Left renal pelvis (tissue), 4 donors: ENCODE data around the gene DOCK9. TPM values are rescaled to one million over a fixed set of nuclear protein-coding genes. Genes with fewer than 3 reads are reported as not detected.

ENCODE experiments used
- DNase-seq, 4 donors: peaks; one replicate each; pipeline ENCODE4 v3.0.0-alpha.2; 2013; ENCODE audit warnings: low read depth in 4 of 4, low spot score in 3 of 4
- polyA plus RNA-seq, 4 donors: library from polyadenylated mRNA; unstranded; fragments of 120-200 nt; gene quantifications; one replicate each; pipeline ENCODE4 v1.2.1, GENCODE V29; 2013; ENCODE audit not compliant: insufficient read length in 4 of 4

The DOCK9 gene
- polyA plus RNA-seq, 4 donors: 56.8 to 65.5 (median 64.8) TPM

- no peak for DNase-seq
These were observed 193.9 kb downstream of the DOCK9 start for GRCh38 chr13:98783856-98784478.

- DNase-seq: no peak
These were observed 195.2 kb downstream of the DOCK9 start for GRCh38 chr13:98782654-98783053.

- DNase-seq: no peak
These were observed 196.0 kb downstream of the DOCK9 start for GRCh38 chr13:98781905-98782304.

DNA sequence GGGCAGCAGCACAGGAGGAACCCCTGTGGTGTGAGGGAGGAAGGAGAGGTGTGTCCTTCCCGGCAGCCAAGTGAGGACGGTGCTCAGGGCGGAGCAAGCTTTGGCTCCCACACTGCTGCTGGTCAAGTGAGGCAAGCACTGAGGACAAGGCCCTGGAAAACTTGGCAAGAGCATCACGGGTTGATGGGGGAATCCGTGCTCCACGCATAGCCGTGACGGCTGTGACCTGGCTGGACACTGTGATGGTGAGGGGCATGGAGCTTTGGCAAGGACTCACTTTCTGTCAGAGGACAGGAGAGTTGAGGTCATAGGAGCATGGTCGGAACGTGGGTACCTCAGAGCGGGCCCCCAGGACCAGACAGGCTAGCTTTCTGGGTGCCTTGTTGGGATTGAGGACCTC, 196.4 kb downstream of the DOCK9 start:
- DNase-seq: no peak

- no peak for DNase-seq
These were observed 196.8 kb downstream of the DOCK9 start for GRCh38 chr13:98781045-98781444.

- no peak for DNase-seq
These were observed 197.4 kb downstream of the DOCK9 start for GRCh38 chr13:98780451-98780850.

DNA sequence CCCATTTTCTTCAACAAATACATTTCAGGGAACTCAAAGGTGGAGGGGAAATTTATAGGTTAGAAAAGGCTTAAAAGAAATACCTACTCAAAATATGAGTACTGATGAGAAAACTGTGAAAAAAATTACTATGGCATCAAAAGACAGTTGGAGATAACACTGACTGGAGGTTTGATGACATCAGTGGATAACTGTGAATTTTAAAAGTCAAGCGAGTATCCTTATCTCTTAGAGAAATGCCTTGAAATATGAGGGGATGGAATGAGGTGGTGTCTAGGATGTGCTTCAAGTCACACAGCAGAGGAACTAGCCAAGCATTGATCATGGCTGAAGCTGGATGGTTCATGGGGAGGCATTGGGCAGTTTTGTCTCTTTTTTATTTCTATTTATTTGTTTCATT, 198.2 kb downstream of the DOCK9 start:
- no peak for DNase-seq

GRCh38 chr13:98778749-98779148, 199.1 kb downstream of the DOCK9 start:
- no peak for DNase-seq

DNA sequence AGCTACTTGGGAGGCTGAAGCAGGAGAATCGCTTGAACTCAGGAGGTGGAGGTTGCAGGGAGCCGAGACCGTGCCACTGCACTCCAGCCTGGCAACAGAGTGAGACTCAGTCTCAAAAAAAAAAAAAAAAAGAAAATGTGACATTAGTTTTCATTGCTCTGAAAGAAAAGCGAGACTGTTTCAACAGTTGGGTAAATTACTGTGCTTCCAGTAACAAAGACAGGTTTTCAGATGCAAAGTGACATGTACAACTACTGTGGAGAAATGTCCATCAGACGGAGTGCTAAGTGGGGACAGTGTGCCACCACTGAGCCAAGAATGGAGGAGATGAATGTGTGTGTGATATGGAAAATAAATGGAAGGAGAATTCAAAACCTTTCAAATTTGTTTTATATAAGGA, 201.2 kb downstream of the DOCK9 start:
- no peak for DNase-seq

DNA sequence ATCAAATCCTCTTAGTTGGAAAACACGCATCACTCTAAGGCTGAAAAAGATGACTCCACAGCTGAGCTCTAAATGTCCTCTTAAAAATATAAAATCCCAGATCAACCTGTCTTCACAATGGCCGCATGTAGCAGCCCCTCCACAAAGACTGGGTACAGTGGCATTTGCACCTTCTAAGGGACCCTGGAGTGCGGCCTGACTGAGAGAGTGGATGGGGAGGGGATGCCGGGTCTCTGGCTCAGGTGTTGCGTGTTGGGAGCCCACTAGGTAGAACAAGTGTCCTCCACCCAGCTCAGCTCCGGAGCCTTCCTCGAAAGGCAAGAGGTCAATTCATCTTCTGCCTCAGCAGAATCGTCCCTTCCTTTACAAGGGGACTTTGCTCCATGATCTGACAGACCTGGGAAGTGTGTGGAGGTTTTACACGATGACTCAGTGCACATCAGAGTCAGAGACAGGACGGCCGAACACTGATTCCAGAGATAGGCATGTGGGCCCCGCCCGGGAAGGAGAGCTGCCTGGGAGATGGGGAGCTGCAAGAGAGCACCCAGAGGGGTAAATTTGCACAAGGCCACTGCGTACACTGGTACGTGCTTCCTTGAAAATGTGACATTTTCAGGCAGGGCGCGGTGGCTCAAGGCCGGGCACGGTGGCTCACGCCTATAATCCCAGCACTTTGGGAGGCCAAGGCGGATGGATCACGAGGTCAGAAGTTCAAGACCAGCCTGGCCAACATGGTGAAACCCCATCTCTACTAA, 201.8 kb downstream of the DOCK9 start:
- no peak for DNase-seq

- DNase-seq: no peak
These were observed 202.5 kb downstream of the DOCK9 start for GRCh38 chr13:98775386-98775785.

GRCh38 chr13:98774776-98775175, 203.1 kb downstream of the DOCK9 start:
- DNase-seq: no peak

DNA sequence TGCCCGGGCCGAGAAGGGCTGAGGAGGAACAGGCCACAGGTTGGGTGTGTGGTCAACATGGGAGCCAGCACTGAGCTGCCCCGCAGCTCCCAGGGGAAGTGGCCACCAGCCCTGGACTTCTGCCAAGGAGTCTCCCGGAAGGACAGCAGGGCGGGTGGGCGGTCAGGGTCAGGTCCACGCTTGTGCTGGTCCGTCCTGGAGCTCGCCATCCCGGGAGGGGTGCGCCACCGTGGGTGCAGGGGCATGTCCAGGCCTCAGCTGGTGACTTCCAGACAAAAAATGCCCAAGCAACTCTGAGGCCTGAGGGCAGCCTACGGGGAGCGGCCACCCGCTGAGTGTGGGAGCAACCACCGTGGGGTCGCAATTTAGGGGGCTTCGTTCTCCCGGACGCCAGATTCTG, 203.9 kb downstream of the DOCK9 start:
- DNase-seq: no peak

- no peak for DNase-seq
These were observed 204.9 kb downstream of the DOCK9 start for GRCh38 chr13:98772794-98773452.

DNA sequence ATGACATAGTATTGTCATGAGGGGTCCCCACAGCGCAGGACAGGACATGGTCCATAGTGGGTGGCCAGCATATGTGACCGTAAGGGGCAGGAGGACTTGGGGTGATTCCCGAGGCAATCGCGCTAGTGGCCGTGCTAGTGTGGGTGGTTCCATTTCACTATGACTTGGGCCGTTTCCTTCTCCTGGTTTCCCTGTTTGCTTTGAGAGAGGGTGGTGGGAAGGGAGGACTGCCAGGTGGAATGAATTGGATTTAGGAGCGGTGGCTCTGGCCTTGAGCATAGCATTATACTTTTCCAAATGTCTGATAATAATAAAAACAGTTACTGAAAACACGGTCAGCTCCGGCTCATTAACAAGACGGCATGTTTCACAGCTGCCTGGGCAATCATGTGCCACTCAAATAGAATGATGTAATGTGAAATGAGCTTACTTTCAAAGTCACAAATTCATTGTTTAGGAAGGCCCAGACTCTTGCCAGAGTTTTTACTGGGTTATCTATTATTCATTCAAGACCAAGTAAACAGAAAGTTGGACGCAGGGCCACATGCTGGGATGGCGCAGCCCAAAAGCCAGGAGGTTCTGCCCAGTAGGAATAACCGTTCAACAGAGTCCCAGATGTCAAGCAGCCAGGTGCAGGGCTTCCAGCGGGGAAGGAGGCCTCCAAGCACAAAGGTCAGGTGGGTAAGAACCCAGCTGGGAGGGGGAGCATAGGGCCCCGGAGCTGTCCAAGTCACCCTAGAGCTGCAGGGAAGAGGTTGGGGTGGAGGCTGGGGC, 205.8 kb downstream of the DOCK9 start:
- DNase-seq: no peak

DNA sequence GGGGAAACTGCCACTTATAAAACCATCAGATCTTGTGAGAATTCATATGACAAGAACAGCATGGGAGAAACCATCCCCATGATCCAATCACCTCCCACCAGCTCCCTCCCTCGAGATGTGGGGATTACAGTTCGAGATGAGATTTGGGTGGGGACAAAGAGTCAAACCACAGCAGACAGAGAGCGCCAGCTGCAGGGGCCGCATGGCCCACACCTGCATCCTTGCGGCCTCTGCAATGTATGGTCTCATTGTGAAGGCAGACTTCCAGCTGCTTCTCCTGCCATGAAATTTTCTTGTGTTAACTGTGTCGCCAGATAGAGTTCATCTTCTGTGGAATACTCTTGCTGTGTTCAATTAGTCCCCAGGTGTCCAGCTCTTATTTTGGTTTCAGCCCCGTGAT, 208.1 kb downstream of the DOCK9 start:
- no peak for DNase-seq

- no peak for DNase-seq
These were observed 209.3 kb downstream of the DOCK9 start for GRCh38 chr13:98768522-98768921.

GRCh38 chr13:98766697-98767096, 211.2 kb downstream of the DOCK9 start:
- DNase-seq: no peak

DNA sequence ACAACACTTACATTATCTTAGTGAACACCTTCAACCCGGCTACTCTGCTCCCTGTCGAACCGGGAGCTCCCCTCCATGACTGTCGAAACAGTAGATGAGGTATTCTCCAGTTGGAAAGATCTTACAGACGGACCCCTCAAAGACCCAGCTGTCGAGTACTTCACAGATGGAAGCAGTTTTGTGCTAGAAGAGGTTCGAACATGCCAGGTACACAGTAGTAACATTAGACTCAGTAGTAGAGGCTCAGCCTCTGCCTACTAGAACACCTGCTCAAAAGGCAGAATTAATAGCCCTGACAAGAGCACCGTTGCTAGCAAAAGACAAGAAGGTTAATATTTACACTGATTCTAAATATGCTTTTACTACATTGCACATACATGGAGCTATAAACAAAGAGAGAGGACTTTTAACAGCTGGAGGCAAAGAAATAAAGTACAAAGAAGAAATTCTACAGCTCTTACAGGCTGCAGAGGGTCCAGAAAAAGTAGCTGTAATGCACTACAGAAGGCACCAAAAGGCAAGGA, 211.8 kb downstream of the DOCK9 start:
- DNase-seq: no peak

GRCh38 chr13:98761986-98762616, 215.8 kb downstream of the DOCK9 start:
- no peak for DNase-seq
